HG02642 (cell line): ENCODE measurements around the gene PARP14.

ENCODE experiments used
- ATAC-seq: cut with Tn5 transposase; IDR thresholded peaks from one replicate; pipeline ENCODE4 v1.9.1; 2021; ENCODE audit warnings: mild to moderate bottlenecking; ENCODE audit not compliant: unreplicated experiment, poor library complexity

PARP14 gene

DNA sequence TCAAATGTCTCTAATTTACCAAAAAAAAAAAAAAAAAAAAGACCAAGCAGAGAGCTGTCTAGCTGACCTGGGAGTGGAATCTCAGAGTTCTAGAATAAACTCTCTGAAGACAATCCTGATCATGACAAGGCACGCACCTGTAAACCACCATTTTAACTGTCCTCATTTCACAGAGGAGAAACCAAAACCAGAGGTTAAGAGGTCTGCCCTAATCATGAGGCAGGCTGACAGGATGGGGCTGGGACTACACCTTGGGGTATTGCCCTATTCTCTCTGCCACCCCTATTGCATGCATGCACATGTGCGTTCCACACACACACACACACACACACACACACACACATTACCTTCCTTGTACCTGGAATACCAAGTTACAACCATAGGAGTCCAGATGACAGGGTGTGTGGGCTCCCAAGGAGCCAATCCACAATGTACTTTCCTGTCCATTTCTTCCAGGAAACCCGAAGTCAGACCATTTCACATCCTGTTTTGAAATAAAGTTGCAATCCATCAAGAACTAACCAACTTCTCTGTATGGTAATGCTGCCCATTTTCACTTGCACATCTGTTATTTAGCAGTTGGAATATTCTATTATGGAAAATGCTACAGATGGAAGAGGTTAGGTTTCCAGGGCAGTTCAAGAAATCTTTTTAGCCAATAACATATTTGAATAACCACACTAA is 78.4 kb downstream of the PARP14 start:
- ATAC-seq: no peak

DNA sequence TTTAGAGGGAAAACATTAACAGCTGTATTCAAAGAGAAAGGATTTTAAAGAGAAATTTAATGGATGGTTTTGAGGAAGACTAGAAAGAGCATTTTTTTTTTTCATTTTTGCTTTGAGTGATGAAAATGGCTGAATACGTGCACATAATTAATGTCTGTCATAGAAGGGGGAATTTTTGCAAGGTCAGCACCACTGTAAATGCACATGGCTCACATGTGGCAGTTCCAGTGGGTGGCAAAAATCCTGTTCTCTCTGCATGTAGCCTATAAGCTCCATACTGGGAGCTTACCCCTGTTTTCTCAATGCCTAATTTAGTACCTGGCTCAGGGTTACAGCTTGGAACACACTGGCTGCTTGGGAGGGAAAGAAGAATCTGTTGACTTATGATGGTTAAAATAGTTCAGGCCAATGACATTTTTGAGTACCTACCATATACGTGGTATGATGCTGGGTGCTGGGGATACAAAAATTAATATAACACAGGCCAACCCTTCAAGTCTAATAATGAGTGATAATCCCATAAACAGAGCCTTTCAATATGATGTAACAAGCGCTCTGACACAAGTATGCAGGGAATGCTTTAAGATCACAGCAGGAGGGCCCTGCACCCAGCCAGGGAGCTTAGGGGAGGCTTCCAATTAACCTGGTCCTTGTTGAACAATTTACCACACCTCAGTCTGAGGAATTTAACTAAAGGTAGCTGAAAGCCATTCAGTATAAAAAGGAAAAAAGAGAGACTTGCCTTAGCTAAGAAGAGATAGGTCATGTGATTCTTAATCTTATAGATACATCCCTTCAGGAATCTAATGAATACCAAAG is 80.0 kb downstream of the PARP14 start:
- no peak for ATAC-seq

DNA sequence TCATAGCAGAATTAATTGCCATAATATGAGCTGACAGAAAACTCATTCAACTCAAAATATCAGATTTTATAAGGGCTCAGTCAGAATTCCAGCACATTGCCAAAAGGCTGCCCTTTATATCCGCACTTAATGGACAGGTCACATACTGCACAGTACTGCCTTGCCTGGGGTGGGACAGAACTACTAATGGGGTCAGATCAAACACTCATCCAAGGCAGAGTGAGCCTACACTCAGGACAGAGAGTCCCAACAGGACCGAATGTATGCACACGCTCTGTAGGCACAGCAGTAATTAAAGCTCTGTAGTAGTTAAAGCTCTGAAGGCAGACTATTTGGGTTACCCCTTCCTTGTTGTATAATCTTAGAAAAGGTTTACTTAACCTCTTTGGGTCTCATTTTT is 85.8 kb downstream of the PARP14 start:
- ATAC-seq: no peak

DNA sequence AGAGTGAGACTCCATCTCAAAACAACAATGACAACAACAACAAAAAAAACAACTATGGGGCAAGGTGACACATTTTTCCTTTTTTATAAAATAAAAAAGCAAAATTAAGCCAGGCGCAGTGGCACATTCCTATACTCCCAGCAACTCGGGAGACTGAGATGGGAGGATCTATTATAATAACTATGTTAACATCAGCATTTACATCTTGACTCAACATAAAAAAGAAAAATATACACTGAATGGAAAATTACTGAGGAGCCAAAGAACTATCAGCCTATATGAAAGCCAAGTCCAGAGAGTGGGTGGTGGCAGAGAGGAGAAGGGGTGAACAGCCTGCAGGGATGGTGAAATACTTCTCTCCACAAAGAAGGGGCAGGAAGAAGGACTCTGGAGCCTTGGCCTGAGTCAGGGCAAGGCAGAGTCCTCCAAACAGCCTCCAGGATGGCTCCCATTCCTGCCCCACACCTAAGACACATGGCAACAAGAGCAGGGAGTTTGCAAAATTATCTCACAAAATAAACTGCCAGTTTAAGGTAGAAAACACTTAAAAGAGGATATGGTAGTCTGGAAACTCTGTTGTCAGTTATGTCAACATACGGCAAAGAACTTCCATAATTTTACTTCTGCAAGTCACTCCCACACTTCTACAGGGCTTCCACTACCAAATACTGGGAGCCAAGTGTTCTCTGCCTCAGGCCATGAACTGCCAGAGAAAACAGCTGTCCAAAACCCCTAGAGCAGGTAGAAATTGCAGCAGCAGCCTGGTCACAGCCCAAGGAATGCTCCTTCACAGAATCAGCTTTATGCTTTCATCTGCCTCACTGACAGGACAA is 87.1 kb downstream of the PARP14 start:
- no peak for ATAC-seq

DNA sequence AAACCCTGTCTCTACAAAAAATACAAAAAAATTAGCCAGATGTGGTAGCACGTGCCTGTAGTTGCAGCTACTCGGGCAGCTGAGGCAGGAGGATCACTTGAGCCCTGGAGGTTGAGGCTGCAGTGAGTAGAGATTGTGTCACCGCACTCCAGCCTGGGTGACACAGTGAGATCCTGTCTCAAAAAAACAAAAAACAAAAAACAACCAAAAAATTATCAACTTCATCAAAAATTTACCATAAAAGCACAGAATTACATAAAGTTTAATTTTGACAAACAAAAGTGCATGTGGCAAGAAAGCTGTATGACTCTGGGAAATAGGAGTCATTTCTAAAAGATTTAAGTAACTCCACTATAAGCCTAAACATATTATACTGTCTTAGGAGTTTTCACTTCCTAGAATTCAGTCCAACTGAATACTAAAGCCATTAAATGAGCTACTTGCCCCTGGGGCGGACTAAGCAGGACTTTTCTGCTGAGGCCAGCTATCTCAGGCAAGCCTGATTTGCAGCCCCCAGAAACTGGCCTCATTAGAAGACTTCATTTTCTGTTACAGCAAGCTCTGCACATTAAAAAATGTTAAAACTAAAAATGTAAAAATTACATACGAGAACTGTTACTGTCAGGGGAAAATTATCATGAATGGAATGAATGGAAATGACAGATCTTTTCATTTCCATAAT is 90.0 kb downstream of the PARP14 start:
- no peak for ATAC-seq

DNA sequence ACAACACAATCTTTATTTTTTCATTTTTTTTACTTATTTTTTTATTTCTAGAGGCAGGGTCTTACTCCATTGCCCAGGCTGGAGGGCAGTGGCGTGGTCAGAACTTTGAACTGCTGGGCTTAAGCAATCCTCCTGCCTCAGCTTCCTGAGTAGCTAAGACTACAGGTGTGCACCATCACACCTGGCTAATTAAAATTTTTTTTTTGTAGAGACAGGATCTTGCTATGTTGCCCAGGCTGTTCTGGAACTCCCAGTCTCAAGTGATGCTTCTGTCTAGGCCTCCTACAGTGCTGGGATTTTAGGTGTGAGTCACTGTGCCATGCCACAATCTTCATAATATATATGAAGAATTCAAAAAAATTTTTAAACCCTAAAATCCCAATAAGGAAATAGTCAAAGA is 92.2 kb downstream of the PARP14 start:
- no peak for ATAC-seq

DNA sequence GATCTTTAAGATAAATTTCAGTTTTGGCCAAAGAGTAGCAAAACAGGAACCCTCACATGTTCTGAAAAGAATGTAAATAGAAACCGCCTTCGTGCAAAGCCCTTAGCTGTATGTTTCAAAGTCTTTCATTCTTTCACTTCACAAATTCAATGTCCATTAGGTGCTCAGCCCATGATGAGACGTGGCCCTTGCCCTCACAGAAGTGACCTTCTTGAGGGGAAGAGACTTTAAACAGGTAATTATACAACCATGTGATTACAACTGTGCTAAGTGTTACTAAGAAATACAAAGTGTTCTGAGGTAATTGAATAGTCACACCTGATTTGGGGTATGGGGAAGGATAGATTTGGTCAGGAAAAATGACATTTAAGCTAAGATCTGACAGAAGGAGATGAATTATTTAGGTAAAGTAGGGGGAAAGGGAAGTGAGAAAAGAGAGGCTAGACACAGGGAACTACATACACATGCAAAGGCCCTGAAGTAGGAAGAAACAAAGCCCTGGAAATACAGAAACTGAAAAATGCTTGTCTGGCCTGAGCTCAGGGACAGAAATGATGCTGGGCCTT is 93.4 kb downstream of the PARP14 start:
- peak; percentile 52 for ATAC-seq

DNA sequence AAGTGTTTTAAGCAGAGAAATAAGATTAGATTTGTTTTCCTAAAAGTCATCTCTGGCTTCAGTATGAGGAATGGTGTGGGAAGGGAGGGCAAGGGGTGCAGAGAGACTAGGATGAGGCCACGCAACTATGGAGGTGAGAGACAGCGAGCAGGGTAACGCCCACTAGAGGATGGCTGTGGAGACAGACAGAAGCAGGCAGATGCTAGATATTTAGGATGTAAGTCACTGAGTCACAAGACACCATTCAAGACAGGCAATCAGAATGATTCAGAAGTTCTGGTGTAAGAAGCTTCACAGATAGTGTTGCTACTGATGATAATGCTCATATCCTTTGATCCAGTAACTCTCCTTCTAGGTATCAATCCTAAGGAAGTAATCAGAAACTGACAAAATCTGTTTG is 93.9 kb downstream of the PARP14 start:
- peak; percentile 19 for ATAC-seq

DNA sequence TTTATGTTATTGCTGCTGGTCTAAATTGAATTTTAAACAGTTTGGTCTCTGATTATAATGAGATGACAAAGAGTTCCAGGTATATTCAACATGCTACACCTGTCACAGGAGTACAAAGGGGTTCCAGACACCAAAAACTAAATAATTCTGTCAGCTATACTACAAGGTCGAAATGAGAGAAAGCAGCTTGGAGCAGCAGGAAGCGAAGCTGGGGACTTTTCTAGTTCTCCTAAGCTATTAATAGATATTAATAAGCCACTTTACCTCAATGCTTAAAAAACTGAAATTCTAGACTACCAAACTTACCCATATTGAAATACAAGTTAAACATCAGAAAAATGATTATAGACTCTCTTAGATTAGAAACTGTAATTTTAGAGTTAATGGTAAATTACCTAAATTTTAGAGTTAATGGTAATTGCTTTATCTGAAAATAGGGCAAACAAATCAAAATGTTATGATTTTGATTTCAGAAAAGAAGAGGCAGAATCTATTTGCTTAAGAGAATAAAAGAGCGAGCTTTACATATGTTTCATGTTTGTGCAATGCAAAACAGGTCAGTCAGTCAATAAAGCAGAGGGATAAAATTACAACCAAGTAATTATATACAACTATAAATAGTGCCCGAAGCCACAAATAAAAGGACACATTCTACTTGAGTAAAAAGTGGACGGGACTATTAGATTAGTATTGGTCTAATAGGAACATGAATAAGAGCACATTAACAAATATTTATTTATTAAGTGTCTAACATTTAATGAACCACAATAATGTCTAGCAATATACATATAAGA is 96.2 kb downstream of the PARP14 start:
- no peak for ATAC-seq

DNA sequence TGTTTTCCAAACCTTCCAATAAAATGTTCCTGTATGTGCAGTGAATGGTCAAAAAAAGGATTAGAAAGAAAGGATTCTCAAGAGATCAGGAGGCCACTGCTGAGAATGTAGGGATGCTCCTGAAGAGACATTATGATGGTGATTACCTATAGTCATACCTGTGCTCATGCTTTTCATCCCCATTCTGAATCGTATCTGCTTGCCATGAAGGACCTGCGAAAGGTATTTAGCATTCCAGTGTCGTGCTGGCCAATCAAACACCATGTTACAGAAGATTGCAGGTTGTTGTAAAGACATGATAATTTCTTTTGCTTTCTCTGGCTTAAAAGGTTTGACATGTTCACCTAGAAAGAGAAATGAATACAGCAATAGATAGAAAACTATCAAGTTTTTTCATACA is 96.9 kb downstream of the PARP14 start:
- no peak for ATAC-seq
